Measurements from ENCODE around the gene DCDC1. TPM values are rescaled to one million over a fixed set of nuclear protein-coding genes. Genes with fewer than 3 reads are reported as not detected.

The DCDC1 gene
- total RNA-seq, 2 donors from 2014 or later: not detected

DNA sequence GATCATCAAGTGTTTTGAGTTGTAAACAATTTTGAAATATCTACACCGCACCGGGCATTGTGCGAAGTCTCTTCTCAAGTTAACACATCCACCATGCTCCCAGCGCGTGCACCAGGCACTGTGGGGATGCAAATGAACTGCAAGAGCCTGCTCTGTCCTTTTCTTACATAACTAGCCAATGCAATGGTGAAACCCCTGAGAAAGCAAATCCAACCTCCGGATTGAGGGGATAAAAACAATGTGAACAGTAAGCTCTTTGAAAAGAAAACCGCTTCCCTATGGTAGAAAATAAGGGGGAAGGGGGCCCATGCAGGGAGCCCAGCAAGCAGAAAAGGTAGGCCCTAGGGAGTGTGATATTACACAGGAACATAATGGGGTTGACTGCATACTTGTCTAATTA, 508.5 kb downstream of the DCDC1 start:
- no peak overlapping the region for H3K27ac ChIP-seq
- no peak for TF ChIP-seq CTCF (IDR thresholded peaks at IDR 0.05)
- DNase-seq: no peak
- intact Hi-C loops (cut with DNase I): no loop called here
- no peaks in the 10 kb centered on the region for H3K36me3 ChIP-seq
- no peaks in the 10 kb centered on the region for H3K9me3 ChIP-seq
- no peak overlapping the region for H3K4me3 ChIP-seq
- no peak overlapping the region for H3K9ac ChIP-seq (ENCODE audit: low read depth in 2 of 2, low read length in 2 of 2)
- no peaks in the 10 kb centered on the region for H3K27me3 ChIP-seq
- H3K4me1 ChIP-seq: no peaks in the 10 kb centered on the region

DNA sequence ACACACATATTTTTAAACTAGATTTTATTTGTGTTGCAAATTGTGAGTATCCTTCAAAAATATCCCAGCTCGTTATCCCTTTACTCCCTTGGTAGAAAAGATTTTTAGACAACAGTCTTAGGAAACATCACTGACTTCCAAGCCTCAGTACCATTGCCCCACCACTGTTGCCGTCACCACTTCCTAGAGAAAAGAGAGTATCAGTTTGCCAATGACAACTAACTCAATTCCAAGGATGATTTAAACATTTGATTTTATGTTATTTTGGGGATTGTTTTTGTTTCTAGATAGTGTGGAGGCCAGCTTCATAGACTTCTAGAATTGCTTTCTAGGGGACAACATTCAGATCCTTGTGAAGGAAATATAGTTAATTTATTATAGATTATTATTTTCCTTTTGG, 509.4 kb downstream of the DCDC1 start:
- Histone ChIP-seq H3K4me3 (no peak overlapping the region), H3K36me3 (no peaks in the 10 kb centered on the region), H3K27me3 (no peaks in the 10 kb centered on the region), H3K27ac (no peak overlapping the region), H3K9ac (ENCODE audit: low read depth in 2 of 2, low read length in 2 of 2) (no peak overlapping the region), H3K4me1 (no peaks in the 10 kb centered on the region), H3K9me3 (no peaks in the 10 kb centered on the region)
- no peak for TF ChIP-seq CTCF (IDR thresholded peaks at IDR 0.05)
- intact Hi-C loops (cut with DNase I): no loop called here
- DNase-seq: no peak

DNA sequence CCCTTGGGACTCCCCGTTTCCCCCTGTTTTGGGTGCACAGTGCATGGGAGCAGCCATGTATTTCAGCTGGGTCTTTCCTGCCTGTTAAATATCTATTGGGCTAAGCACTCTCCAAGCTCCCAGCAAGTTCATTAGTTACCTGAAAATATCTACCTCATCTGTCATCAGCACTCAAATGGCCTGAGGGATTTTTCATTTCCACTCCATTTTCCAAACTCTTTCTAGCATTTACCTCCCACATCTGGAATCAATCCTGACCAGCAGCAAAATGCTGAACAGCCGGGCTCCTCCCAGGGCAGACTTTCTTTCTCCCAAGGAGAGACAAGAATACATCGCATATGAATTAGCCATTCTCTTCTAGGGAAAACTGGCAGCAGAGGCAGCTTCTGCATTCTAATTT, 509.9 kb downstream of the DCDC1 start:
- intact Hi-C loops (cut with DNase I): no loop called here
- no peak for DNase-seq
- Histone ChIP-seq H3K27me3 (no peaks in the 10 kb centered on the region), H3K4me1 (no peaks in the 10 kb centered on the region), H3K9me3 (no peaks in the 10 kb centered on the region), H3K4me3 (no peak overlapping the region), H3K27ac (no peak overlapping the region), H3K9ac (ENCODE audit: low read depth in 2 of 2, low read length in 2 of 2) (no peak overlapping the region), H3K36me3 (no peaks in the 10 kb centered on the region)
- no peak for TF ChIP-seq CTCF (IDR thresholded peaks at IDR 0.05)

DNA sequence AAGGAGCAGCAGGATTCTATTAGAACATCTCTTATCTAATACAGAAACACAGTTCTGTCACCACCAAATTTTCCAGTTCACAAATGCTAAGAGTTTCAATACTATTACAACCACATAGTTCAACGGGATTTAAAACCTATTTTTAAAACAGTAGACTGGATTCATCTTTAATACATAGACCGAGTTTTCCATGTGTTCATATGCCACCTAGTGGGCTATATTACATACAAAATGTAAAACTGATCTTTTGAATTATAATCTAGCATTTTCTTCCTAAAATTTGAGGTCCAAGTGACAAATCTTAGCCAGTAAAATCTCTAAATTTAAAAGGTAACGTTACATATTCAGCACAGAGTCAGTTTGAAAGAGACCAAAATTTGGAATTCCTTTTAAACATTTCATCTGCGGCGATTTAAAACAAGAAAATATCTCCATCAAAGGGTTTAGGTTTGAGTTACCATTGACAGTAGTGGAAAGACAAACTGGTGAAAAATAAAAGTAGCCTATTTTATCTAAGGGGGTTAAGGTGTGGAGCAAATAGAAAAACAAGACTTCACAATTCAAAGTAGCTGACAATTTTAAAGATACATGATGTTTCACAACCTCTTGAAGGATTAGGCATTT, 514.0 kb downstream of the DCDC1 start:
- intact Hi-C loops (cut with DNase I): loop anchor here (2.0 kb wide), 1 partner anchor 511 kb away; no protein-coding TSS in a partner anchor
- Histone ChIP-seq H3K27me3 (no peaks in the 10 kb centered on the region), H3K27ac (no peak overlapping the region), H3K4me3 (no peak overlapping the region), H3K9ac (ENCODE audit: low read depth in 2 of 2, low read length in 2 of 2) (no peak overlapping the region), H3K4me1 (no peaks in the 10 kb centered on the region), H3K36me3 (no peaks in the 10 kb centered on the region), H3K9me3 (no peaks in the 10 kb centered on the region)
- no peak for DNase-seq
- peak; percentile 23 for TF ChIP-seq CTCF (IDR thresholded peaks at IDR 0.05)

DNA sequence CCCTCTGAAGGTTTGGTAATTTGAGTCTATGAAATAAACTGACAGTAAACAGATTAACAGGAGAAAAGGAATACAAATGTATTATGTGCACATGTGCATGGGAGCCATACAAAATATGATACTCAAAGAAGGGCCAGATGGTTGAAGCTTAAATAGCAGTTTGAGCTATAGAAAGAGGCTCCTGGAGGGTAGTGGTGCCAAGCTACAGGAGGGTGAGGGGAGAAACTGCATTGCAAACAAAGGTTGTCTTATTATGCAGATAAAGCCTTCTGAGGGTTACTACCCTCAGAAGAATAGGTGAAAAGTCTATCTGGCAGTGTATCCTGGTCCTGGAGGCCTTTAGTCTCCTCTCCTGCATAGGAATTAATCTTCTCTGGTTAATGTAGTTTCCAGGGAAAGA, 516.1 kb downstream of the DCDC1 start:
- intact Hi-C loops (cut with DNase I): no loop called here

More for the DNA sequence above, 516.1 kb downstream of the DCDC1 start:
- DNase-seq: no peak
- no peaks in the 10 kb centered on the region for H3K4me1 ChIP-seq
- no peaks in the 10 kb centered on the region for H3K36me3 ChIP-seq
- no peak overlapping the region for H3K9ac ChIP-seq (ENCODE audit: low read depth in 2 of 2, low read length in 2 of 2)
- no peak overlapping the region for H3K27ac ChIP-seq
- H3K4me3 ChIP-seq: no peak overlapping the region
- TF ChIP-seq CTCF (IDR thresholded peaks at IDR 0.05): no peak
- H3K9me3 ChIP-seq: no peaks in the 10 kb centered on the region
- H3K27me3 ChIP-seq: no peaks in the 10 kb centered on the region
